Neuronal stem cell (in vitro differentiated cells): Measurements from ENCODE around the gene MAP7D1. TPM values are rescaled to one million over a fixed set of nuclear protein-coding genes. Genes with fewer than 3 reads are reported as not detected.

Experiments
- DNase-seq: peaks from one replicate; pipeline ENCODE4 v3.0.0-alpha.2; 2013; ENCODE audit warnings: low spot score
- H2AFZ ChIP-seq: one replicate; pipeline ENCODE4 v1.6.1; 2013; ENCODE audit warnings: mild to moderate bottlenecking, low read length, inconsistent platforms
- H2AK5ac ChIP-seq: 2 replicates; pipeline ENCODE4 v1.6.1; 2013; ENCODE audit warnings: low read depth, mild to moderate bottlenecking, inconsistent platforms, low read length, moderate library complexity, mixed read lengths
- H2BK120ac ChIP-seq: 2 replicates; pipeline ENCODE4 v1.6.1; 2013; ENCODE audit warnings: low read depth, mild to moderate bottlenecking, inconsistent platforms, low read length, moderate library complexity, mixed read lengths
- H2BK12ac ChIP-seq: one replicate; pipeline ENCODE4 v1.6.1; 2013; ENCODE audit warnings: low read length, inconsistent platforms
- H2BK15ac ChIP-seq: 2 replicates; pipeline ENCODE4 v1.6.1; 2013; ENCODE audit warnings: mild to moderate bottlenecking, low read length, inconsistent platforms, mixed read lengths
- H2BK5ac ChIP-seq: one replicate; pipeline ENCODE4 v1.6.1; 2013; ENCODE audit warnings: inconsistent platforms, mild to moderate bottlenecking, low read length, moderate library complexity
- H3K14ac ChIP-seq: one replicate; pipeline ENCODE4 v1.6.1; 2013; ENCODE audit warnings: low read length, inconsistent platforms
- H3K18ac ChIP-seq: 2 replicates; pipeline ENCODE4 v1.6.1; 2013; ENCODE audit warnings: low read length, inconsistent platforms
- H3K23ac ChIP-seq: 2 replicates; pipeline ENCODE4 v1.6.1; 2013; ENCODE audit warnings: low read depth, mild to moderate bottlenecking, mixed read lengths, low read length, inconsistent platforms; ENCODE audit not compliant: poor library complexity
- H3K27ac ChIP-seq: replicated peaks from 3 replicates; pipeline ENCODE4 v1.5.1; 2013; ENCODE audit warnings: low read length, inconsistent platforms
- H3K27me3 ChIP-seq, 3 experiments: 2 replicates each; pipeline ENCODE4 v1.6.1; 2013; ENCODE audit warnings: low read length in 3 of 3, mild to moderate bottlenecking in 2 of 3, inconsistent platforms in 1 of 3, low read depth in 1 of 3, mixed read lengths in 1 of 3, moderate library complexity in 1 of 3; ENCODE audit not compliant: control insufficient read depth in 3 of 3, insufficient read depth in 3 of 3
- H3K36me3 ChIP-seq, 2 donors: replicated peaks in 1 of 2; 2 replicates each; pipeline ENCODE4 v1.6.1; 2013; ENCODE audit warnings: low read length in 2 of 2; ENCODE audit not compliant: control insufficient read depth in 2 of 2, insufficient read depth in 2 of 2
- H3K4ac ChIP-seq: 2 replicates; pipeline ENCODE4 v1.6.1; 2013; ENCODE audit warnings: inconsistent platforms, mild to moderate bottlenecking, low read length, moderate library complexity
- H3K4me1 ChIP-seq, 2 donors: 1 replicate in 1 of 2; 2 replicates in 1 of 2; pipeline ENCODE4 v1.6.1; 2013; ENCODE audit warnings: low read length in 2 of 2, low read depth in 1 of 2; ENCODE audit not compliant: control insufficient read depth in 2 of 2, insufficient read depth in 1 of 2
- H3K4me2 ChIP-seq: one replicate; pipeline ENCODE4 v1.6.1; 2013; ENCODE audit warnings: mild to moderate bottlenecking, low read length, inconsistent platforms; ENCODE audit not compliant: insufficient read depth, poor library complexity, severe bottlenecking
- H3K4me3 ChIP-seq, 2 donors: 2 replicates each; pipeline ENCODE4 v1.5.1; 2013; ENCODE audit warnings: low read length in 2 of 2, mild to moderate bottlenecking in 2 of 2, inconsistent platforms in 1 of 2, moderate library complexity in 1 of 2
- H3K79me1 ChIP-seq: one replicate; pipeline ENCODE4 v1.6.1; 2013; ENCODE audit warnings: low read depth, mild to moderate bottlenecking, inconsistent platforms, low read length, moderate library complexity
- H3K9ac ChIP-seq: one replicate; pipeline ENCODE4 v1.6.1; 2013; ENCODE audit warnings: mild to moderate bottlenecking, low read depth, low read length, inconsistent platforms; ENCODE audit not compliant: poor library complexity
- H3K9me3 ChIP-seq, 2 donors: replicated peaks in 1 of 2; 2 replicates each; pipeline versions ENCODE3 to v1.6.1; 2013; ENCODE audit warnings: low read length in 2 of 2, mild to moderate bottlenecking in 2 of 2, inconsistent platforms in 1 of 2, low read depth in 1 of 2, mixed read lengths in 1 of 2, moderate library complexity in 1 of 2; ENCODE audit not compliant: control insufficient read depth in 2 of 2, insufficient read depth in 1 of 2
- H4K8ac ChIP-seq: one replicate; pipeline ENCODE4 v1.6.1; 2013; ENCODE audit warnings: low read depth, mild to moderate bottlenecking, inconsistent platforms, low read length, moderate library complexity
- H4K91ac ChIP-seq: one replicate; pipeline ENCODE4 v1.6.1; 2013; ENCODE audit warnings: low read length, low read depth, mild to moderate bottlenecking, inconsistent platforms; ENCODE audit not compliant: poor library complexity
- WGBS, 2 donors: extraction: QIAGEN DNeasy Blood & Tissue Kit; methylation state at CpG; one replicate each; pipeline ENCODE4 v1.1.7; 2013; ENCODE audit warnings: missing lambda C conversion rate in 2 of 2, mixed read lengths in 1 of 2; ENCODE audit not compliant: insufficient read length in 2 of 2, insufficient replicate concordance in 1 of 2; ENCODE audit errors: extremely low coverage in 2 of 2; 5-methylcytosine and 5-hydroxymethylcytosine counted together
- polyA plus RNA-seq, 2 experiments: library from polyadenylated mRNA; stranded (reverse); fragments of 200-250 nt; gene quantifications; one replicate each; pipeline ENCODE4 v1.2.3, GENCODE V29; 2013

Gene MAP7D1
- 101 TPM for polyA plus RNA-seq (2013, experiment 1 of 2)
- polyA plus RNA-seq (2013, experiment 2 of 2), result 97.7 TPM

DNA sequence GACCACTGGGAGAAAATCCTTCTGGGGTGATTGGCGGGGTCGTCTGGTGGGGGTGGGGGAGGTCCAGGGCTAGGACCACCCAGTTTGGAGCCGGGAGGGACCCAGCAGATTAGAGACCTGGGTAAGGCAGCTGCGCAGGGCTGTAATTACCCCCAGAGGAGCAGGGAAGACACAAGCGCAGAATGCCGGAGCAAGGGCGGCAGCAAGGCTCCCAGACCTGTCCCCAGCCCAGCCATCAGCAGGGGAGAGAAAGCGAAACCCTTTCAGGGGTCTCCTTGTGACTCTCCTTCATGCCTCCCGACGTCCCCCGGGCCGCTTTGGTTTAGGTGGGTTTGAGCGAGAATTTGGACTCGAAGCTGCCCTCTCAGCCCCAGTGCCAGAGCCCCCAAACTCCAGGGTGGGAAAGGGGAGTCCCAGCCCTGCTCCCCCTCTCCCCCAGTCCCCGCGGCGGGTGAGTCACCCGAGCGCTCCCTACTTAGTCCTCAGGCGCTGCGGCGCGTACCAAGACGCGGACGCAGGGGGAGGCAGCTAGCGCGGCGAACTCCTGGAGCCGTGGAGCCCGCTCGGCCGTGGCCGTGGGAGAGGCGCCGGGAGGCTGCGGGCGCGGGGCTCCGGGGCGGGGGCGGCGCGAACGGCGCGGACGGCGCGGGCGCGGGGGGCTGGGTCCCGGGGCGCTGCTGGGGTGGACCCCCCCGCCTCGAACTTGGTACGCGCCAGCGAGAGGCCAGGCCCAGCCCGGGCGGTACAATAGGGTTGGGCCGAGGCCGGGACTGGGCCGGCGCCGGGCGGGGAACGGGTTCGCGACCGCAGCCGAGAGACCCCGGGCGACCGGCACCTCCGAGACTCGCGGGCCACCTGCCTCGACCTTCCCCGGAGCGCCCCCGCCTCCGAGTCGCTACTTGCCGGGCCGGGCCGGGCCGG is at the start of gene MAP7D1:
TSS of gene MAP7D1 (plus strand) at position 753 of the 921 bp plus-strand sequence. CDS start 258 bp downstream, outside the sequence.
- no peaks in the 10 kb centered on the region for H3K9me3 ChIP-seq

DNA sequence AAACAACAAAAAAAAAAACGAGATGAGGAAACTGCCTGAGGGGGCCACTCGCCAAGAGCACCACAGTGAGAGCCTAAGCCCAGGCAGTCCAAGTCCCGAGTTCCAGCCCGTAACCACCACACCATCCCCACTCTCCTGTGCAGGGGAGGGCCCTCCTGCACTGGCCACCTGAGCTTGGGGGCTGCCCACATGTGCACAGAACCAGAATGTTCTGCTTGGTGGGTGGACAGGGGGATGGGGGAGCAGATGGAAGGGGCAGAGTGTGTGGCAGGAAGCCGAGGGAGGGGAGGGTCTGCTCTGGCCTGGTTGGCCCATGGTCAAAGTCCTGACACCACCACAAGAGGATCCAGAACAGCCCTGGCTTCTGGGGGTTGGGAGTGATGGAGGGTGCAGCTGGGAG is 49.7 kb upstream of the MAP7D1 start:
- H3K36me3 ChIP-seq, result no peaks in the 10 kb centered on the region
- H3K27ac ChIP-seq, result no peak overlapping the region
- no peak overlapping the region for H2AK5ac ChIP-seq
- no peak overlapping the region for H4K91ac ChIP-seq
- no peak overlapping the region for H3K18ac ChIP-seq
- peaks cover 0 to 12% (median 0%) of the 10 kb centered on the region in 3 experiments for H3K27me3 ChIP-seq
- no peak overlapping the region for H2BK5ac ChIP-seq
- no peak overlapping the region for H3K4me2 ChIP-seq
- no peaks in the 10 kb centered on the region for H3K9me3 ChIP-seq
- H3K4ac ChIP-seq, result no peak overlapping the region
- H2AFZ ChIP-seq, result no peak overlapping the region
- H2BK15ac ChIP-seq, result no peak overlapping the region
- H3K14ac ChIP-seq, result peak overlapping the region; percentile 84
- no peaks in the 10 kb centered on the region for H3K79me1 ChIP-seq
- WGBS, 2 donors, result no CpG with 5 or more reads among the region's 5 CpGs
- no peak for DNase-seq
- no peak overlapping the region for H3K9ac ChIP-seq
- H2BK120ac ChIP-seq, result no peak overlapping the region
- no peak overlapping the region for H3K4me3 ChIP-seq
- H4K8ac ChIP-seq, result no peak overlapping the region
- H3K23ac ChIP-seq, result no peak overlapping the region
- no peak overlapping the region for H2BK12ac ChIP-seq
- no peaks in the 10 kb centered on the region for H3K4me1 ChIP-seq

More for the DNA sequence above, at the start of gene MAP7D1:
- Histone ChIP-seq H2AFZ (peak within 1 kb of the TSS; percentile 86), H3K18ac (peak within 1 kb of the TSS; percentile 99), H3K27ac (peak within 1 kb of the TSS; percentile 100), H4K91ac (peak within 1 kb of the TSS; percentile 94), H3K9ac (peak within 1 kb of the TSS; percentile 98), H4K8ac (peak within 1 kb of the TSS; percentile 67), H2BK120ac (peak within 1 kb of the TSS; percentile 95), H3K14ac (peak within 1 kb of the TSS; percentile 87), H3K4me2 (peak within 1 kb of the TSS; percentile 88), H3K4ac (peak within 1 kb of the TSS; percentile 91), H2BK15ac (peak within 1 kb of the TSS; percentile 91), H3K36me3 (peaks cover 12 to 27% of the 10 kb centered on the region in 2 donors), H3K4me1 (peaks cover 33 to 34% of the 10 kb centered on the region in 2 donors), H2BK5ac (peak within 1 kb of the TSS; percentile 99), H2BK12ac (peak within 1 kb of the TSS; percentile 85), H3K27me3 (no peaks in the 10 kb centered on the region), H3K79me1 (peaks cover 7% of the 10 kb centered on the region), H2AK5ac (peak within 1 kb of the TSS; percentile 98), H3K4me3 (peak within 1 kb of the TSS; percentile 69 to 92), H3K23ac (peak within 1 kb of the TSS; percentile 85)
- WGBS, 2 donors, result no CpG with 5 or more reads among the region's 88 CpGs
- peak; percentile 85 for DNase-seq

DNA sequence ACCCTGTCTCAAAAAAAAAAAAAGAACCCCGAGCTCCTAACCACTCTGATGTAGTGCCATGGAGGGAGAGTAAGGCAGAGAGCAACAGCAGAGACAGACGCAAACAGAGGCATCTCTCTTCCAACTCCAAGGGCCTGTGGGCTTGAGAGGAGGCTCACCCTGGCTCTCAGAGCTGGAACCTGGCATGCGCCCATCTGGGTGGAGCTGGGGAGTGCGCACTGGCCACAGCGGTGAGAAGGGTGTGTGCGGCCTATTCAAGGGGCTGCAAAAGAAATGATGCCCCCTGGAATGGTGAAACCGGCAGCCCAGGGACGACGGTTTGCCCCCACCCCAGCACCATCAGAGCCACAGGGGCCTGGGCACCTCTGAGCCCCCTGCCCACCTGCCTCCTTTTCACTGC is 48.6 kb upstream of the MAP7D1 start:
- Histone ChIP-seq H2BK15ac (no peak overlapping the region), H3K18ac (peak overlapping the region; percentile 16), H3K27me3 (peaks cover 0 to 15% (median 0%) of the 10 kb centered on the region in 3 experiments), H2AK5ac (no peak overlapping the region), H2BK5ac (no peak overlapping the region), H4K91ac (no peak overlapping the region), H4K8ac (no peak overlapping the region), H3K79me1 (no peaks in the 10 kb centered on the region), H3K27ac (no peak overlapping the region), H3K9ac (no peak overlapping the region), H2BK120ac (no peak overlapping the region), H3K4me2 (no peak overlapping the region), H3K4ac (no peak overlapping the region), H3K4me3 (no peak overlapping the region), H2BK12ac (no peak overlapping the region), H3K9me3 (no peaks in the 10 kb centered on the region), H3K14ac (no peak overlapping the region), H3K23ac (no peak overlapping the region), H2AFZ (no peak overlapping the region), H3K36me3 (no peaks in the 10 kb centered on the region), H3K4me1 (no peaks in the 10 kb centered on the region)
- no peak for DNase-seq
- no CpG with 5 or more reads among the region's 9 CpGs for WGBS, 2 donors

DNA sequence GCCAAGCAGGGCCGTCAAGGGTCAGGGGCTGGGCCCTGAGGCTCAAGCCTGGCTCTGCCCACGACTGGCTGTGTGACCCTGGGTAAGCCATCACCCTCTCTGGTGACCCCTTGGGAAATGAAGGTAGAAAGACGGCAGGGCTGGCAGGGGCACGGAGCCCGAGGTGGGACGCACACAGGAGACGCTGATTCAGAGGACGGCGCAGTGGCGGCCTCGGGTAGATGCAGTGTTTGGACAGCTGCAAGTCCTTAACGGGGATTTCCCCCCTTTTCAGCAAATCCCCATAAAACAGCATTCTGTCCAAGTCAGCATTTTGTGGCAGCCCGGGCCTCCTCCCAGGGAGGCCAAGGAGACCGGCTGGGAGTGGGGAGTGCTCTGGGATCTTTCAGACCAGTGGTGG is 47.6 kb upstream of the MAP7D1 start:
- Histone ChIP-seq H3K27ac (no peak overlapping the region), H3K79me1 (no peaks in the 10 kb centered on the region), H2AFZ (no peak overlapping the region), H3K4me3 (no peak overlapping the region), H3K27me3 (peaks cover 0 to 15% (median 0%) of the 10 kb centered on the region in 3 experiments), H3K9me3 (no peaks in the 10 kb centered on the region), H3K14ac (no peak overlapping the region), H3K4ac (no peak overlapping the region), H4K8ac (no peak overlapping the region), H2BK12ac (no peak overlapping the region), H3K9ac (no peak overlapping the region), H3K23ac (peak overlapping the region; percentile 94), H2BK5ac (no peak overlapping the region), H3K4me1 (no peaks in the 10 kb centered on the region), H4K91ac (no peak overlapping the region), H3K18ac (no peak overlapping the region), H2AK5ac (no peak overlapping the region), H3K4me2 (no peak overlapping the region), H2BK120ac (no peak overlapping the region), H2BK15ac (no peak overlapping the region), H3K36me3 (no peaks in the 10 kb centered on the region)
- DNase-seq, result no peak
- WGBS, 2 donors, result no CpG with 5 or more reads among the region's 14 CpGs
